IMR-90 (cell line): ENCODE data around the gene ENO3.

Source experiments
- CEBPB ChIP-seq: IDR thresholded peaks from 2 replicates; pipeline ENCODE4 v1.6.1; 2012; ENCODE audit warnings: low read depth, low read length, improper control_type of control experiment
- CTCF ChIP-seq: conservative IDR thresholded peaks from 2 replicates; pipeline ENCODE4 v1.5.1; 2012; ENCODE audit warnings: mild to moderate bottlenecking, low read depth, low read length, improper control_type of control experiment
- MAFK ChIP-seq: IDR thresholded peaks from 2 replicates; pipeline ENCODE4 v1.6.1; 2012; ENCODE audit warnings: low read depth, low read length, improper control_type of control experiment
- MAZ ChIP-seq: IDR thresholded peaks from 2 replicates; pipeline ENCODE4 v1.6.1; 2012; ENCODE audit warnings: low read depth, mild to moderate bottlenecking, low read length, improper control_type of control experiment, moderate library complexity, borderline replicate concordance
- POLR2A ChIP-seq: IDR thresholded peaks from 2 replicates; pipeline ENCODE4 v1.6.1; 2012; ENCODE audit warnings: mild to moderate bottlenecking, low read depth, low read length
- RAD21 ChIP-seq: IDR thresholded peaks from 2 replicates; pipeline ENCODE4 v1.6.1; 2012; ENCODE audit warnings: low read length, improper control_type of control experiment
- SMC3 ChIP-seq: fragments of 150-350 bp; IDR thresholded peaks from 2 replicates; pipeline ENCODE4 v1.6.1; 2016; ENCODE audit warnings: low read depth, mild to moderate bottlenecking, antibody characterized with exemption, low read length, moderate library complexity
- TF ChIP-seq, protein P1 (sequence below): fragments of 150-350 bp; IDR thresholded peaks from 2 replicates; pipeline ENCODE4 v1.6.1; 2016; ENCODE audit warnings: low read depth, mild to moderate bottlenecking, low read length, moderate library complexity, borderline replicate concordance

DNA sequence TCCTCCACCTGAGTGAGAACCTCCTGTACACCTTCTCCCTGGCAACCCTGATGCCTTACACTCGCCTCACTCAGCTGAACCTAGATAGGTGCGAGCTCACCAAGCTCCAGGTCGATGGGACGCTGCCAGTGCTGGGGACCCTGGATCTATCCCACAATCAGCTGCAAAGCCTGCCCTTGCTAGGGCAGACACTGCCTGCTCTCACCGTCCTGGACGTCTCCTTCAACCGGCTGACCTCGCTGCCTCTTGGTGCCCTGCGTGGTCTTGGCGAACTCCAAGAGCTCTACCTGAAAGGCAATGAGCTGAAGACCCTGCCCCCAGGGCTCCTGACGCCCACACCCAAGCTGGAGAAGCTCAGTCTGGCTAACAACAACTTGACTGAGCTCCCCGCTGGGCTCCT is 18.2 kb upstream of the ENO3 start:
- TF ChIP-seq CTCF (no peak), POLR2A (no peak), RAD21 (no peak), CEBPB (no peak), MAFK (no peak), SMC3 (no peak), MAZ (no peak)
- TF ChIP-seq, protein P1, sequence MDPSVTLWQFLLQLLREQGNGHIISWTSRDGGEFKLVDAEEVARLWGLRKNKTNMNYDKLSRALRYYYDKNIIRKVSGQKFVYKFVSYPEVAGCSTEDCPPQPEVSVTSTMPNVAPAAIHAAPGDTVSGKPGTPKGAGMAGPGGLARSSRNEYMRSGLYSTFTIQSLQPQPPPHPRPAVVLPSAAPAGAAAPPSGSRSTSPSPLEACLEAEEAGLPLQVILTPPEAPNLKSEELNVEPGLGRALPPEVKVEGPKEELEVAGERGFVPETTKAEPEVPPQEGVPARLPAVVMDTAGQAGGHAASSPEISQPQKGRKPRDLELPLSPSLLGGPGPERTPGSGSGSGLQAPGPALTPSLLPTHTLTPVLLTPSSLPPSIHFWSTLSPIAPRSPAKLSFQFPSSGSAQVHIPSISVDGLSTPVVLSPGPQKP: no peak
